ENCODE measurements around the gene MSRB2.

DNA sequence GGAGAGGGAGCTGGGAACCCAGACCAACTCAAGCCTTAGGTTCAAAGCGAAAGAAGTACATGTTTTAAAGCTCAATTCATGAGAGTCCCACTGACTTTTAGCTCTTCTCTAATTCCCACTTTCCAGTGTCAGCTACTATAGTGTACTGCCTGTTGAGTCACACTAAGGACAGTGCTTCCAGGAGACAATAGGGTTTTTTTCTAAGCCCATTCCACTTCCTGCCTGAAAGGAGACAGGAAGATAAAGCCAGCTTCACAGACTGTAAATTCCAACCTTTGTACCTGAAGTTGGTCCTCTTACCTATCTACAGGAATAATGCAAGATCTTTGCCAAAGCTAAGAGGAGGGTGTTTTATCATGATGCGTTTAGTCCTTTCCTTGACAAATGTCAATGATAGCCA lies 4.4 kb downstream of the MSRB2 start:
- TF ChIP-seq, protein P1, sequence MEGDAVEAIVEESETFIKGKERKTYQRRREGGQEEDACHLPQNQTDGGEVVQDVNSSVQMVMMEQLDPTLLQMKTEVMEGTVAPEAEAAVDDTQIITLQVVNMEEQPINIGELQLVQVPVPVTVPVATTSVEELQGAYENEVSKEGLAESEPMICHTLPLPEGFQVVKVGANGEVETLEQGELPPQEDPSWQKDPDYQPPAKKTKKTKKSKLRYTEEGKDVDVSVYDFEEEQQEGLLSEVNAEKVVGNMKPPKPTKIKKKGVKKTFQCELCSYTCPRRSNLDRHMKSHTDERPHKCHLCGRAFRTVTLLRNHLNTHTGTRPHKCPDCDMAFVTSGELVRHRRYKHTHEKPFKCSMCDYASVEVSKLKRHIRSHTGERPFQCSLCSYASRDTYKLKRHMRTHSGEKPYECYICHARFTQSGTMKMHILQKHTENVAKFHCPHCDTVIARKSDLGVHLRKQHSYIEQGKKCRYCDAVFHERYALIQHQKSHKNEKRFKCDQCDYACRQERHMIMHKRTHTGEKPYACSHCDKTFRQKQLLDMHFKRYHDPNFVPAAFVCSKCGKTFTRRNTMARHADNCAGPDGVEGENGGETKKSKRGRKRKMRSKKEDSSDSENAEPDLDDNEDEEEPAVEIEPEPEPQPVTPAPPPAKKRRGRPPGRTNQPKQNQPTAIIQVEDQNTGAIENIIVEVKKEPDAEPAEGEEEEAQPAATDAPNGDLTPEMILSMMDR (IDR thresholded peaks at IDR 0.05): no peak
- no peak for TF ChIP-seq POLR2A (IDR thresholded peaks at IDR 0.05)

Measured in Peyer's patch (tissue), 4 donors.